ENCODE results near the gene NEK11. TPM values are rescaled to one million over a fixed set of nuclear protein-coding genes. Genes with fewer than 3 reads are reported as not detected.

NEK11 gene
- total and polyA plus RNA-seq, 9 of the 15 experiments (the other 6 are each of a cell fraction or from before 2014, with no cell fraction given): 0.28 to 1.5 (median 0.87) TPM

GRCh38 chr3:131026321-131027151, at the start of gene NEK11, which contains the start of gene ASTE1 (continued):
- TF ChIP-seq SRF (CRISPR knock-in tag; IDR thresholded peaks at IDR 0.05): no peak
- TF ChIP-seq IRF1 (CRISPR knock-in tag; IDR thresholded peaks at IDR 0.05; ENCODE audit: borderline replicate concordance): no peak
- TF ChIP-seq RFX5 (IDR thresholded peaks at IDR 0.05; ENCODE audit: low read depth, low read length): no peak
- no peak for TF ChIP-seq ELK1 (CRISPR knock-in tag; IDR thresholded peaks at IDR 0.05)
- no peak for TF ChIP-seq HNRNPLL (IDR thresholded peaks at IDR 0.05; ENCODE audit: low read depth, low read length, poor library complexity, severe bottlenecking)
- TF ChIP-seq DMBX1 (CRISPR knock-in tag; IDR thresholded peaks at IDR 0.05; ENCODE audit: borderline replicate concordance): 0 out of 2 replicates have a peak, but pooled peaks have one; percentile 21
- no peak for TF ChIP-seq PRMT5 (CRISPR knock-in tag; IDR thresholded peaks at IDR 0.05)
- peak; percentile 58 for TF ChIP-seq CREM (IDR thresholded peaks at IDR 0.05; ENCODE audit: low read depth)
- TF ChIP-seq MTF1 (CRISPR knock-in tag; IDR thresholded peaks at IDR 0.05; ENCODE audit: borderline replicate concordance): no peak
- no peak for TF ChIP-seq SFPQ (IDR thresholded peaks at IDR 0.05; ENCODE audit: low read depth, low read length)
- no peak for TF ChIP-seq ZNF274 (IDR thresholded peaks at IDR 0.05; ENCODE audit: borderline replicate concordance, low read depth, low read length)
- no peak for TF ChIP-seq STAT5A (IDR thresholded peaks at IDR 0.05; ENCODE audit: borderline replicate concordance, low read length)
- peak; percentile 12 for TF ChIP-seq GTF2B (IDR thresholded peaks at IDR 0.05; ENCODE audit: extremely low read depth, insufficient read length)
- no peak for TF ChIP-seq ZNF695 (CRISPR knock-in tag; IDR thresholded peaks at IDR 0.05)
- TF ChIP-seq ZKSCAN3 (CRISPR knock-in tag; IDR thresholded peaks at IDR 0.05): no peak
- TF ChIP-seq E2F5 (CRISPR knock-in tag; IDR thresholded peaks at IDR 0.05): no peak
- no peak for TF ChIP-seq HINFP (tag; conservative IDR thresholded peaks at IDR 0.05; ENCODE audit: low read depth)
- no peak for TF ChIP-seq ZNF232 (CRISPR knock-in tag; IDR thresholded peaks at IDR 0.05)
- no peak for TF ChIP-seq ATF1 (CRISPR knock-in tag; IDR thresholded peaks at IDR 0.05)
- peak; percentile 75 for TF ChIP-seq ATF1 (tag; IDR thresholded peaks at IDR 0.05)
